ENCODE data around the gene ADA.

DNA sequence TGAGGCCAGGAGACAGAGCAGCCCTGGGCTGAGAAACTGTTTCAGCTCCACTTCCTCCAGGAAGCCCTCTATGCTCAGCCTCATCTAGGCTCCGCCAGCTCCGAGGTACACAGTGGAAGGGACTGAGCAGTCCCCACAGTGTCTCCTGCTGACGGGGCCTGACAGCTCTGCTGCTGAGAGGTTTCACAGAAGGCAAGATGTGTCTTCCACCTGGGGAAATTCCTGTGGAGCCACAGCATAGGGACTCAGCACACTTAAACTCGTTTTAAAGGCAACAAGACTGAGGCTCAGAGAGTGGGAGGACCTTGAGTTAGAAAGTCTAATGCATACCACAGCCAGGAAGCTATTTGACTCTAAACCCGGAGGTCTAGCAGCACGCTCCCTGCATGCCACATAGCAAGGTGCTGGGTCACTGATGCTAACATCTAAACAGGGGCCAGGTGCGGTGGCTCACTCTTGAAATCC lies 6.8 kb downstream of the ADA start:
- TF ChIP-seq, protein P1, sequence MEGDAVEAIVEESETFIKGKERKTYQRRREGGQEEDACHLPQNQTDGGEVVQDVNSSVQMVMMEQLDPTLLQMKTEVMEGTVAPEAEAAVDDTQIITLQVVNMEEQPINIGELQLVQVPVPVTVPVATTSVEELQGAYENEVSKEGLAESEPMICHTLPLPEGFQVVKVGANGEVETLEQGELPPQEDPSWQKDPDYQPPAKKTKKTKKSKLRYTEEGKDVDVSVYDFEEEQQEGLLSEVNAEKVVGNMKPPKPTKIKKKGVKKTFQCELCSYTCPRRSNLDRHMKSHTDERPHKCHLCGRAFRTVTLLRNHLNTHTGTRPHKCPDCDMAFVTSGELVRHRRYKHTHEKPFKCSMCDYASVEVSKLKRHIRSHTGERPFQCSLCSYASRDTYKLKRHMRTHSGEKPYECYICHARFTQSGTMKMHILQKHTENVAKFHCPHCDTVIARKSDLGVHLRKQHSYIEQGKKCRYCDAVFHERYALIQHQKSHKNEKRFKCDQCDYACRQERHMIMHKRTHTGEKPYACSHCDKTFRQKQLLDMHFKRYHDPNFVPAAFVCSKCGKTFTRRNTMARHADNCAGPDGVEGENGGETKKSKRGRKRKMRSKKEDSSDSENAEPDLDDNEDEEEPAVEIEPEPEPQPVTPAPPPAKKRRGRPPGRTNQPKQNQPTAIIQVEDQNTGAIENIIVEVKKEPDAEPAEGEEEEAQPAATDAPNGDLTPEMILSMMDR (IDR thresholded peaks at IDR 0.05) = no peak
- no peak for TF ChIP-seq EP300 (IDR thresholded peaks at IDR 0.05; ENCODE audit: low read depth)
